ENCODE results near the gene FCHSD2.

Gene FCHSD2

DNA sequence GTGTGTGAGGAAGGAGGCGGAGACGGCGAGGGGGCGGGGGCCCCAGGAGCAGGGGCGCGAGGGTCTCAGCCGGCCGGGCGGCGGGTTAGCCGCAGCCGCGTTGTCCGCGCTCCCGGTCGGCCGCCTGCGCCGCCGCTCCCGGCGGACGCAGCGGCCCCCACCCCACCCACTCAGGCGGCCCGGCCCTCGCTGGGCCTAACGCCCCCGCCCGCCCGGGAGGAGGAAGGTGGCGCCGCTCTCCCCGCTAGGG, at the start of gene FCHSD2:
Gene FCHSD2 (minus strand): TSS at position 191 of the 250 bp plus-strand sequence. CDS start 441 bp downstream, outside the sequence.
- FAIRE-seq (no peak), DNase-seq (ENCODE audit: insufficient read length, low spot score) (no peak)

DNA sequence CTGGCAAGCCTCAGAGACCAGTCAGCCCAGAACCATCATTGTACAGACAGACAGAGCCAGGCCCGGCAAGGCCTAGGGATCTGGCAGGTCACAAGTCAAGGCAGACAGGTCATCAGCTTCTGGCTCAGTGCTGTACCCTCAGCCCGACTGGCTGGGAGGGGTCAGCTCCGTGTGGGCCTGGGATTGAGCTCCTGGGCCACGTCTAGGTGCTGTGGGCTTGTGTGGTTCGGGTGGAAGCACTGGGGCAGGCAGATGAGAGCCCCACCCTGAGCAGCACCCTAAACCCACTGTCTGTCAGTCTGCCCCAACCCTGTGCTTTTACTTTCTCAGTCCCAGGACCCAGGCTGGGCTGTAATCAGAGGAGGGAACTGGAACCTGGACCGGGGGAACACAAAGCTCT, 49.0 kb upstream of the FCHSD2 start:
- DNase-seq (ENCODE audit: insufficient read length, low spot score) (no peak), FAIRE-seq (no peak)

DNA sequence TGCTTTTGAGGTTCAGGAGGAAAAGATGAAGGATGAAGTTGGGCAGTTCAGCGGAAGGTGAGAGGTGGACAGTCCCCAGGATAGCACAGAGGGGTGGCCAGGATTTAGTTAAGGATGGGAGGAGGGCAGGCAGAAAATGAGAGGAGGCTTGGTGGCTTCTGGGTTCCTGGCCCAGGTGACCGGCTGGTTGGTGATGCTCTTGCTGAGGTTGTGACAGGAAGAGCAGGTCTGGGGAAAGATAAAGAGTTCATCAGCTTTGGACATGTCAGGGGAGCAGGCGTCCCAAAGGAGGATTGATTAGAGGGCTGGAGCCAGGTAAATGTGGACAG, 48.4 kb upstream of the FCHSD2 start:
- no peak for DNase-seq (ENCODE audit: insufficient read length, low spot score)

DNA sequence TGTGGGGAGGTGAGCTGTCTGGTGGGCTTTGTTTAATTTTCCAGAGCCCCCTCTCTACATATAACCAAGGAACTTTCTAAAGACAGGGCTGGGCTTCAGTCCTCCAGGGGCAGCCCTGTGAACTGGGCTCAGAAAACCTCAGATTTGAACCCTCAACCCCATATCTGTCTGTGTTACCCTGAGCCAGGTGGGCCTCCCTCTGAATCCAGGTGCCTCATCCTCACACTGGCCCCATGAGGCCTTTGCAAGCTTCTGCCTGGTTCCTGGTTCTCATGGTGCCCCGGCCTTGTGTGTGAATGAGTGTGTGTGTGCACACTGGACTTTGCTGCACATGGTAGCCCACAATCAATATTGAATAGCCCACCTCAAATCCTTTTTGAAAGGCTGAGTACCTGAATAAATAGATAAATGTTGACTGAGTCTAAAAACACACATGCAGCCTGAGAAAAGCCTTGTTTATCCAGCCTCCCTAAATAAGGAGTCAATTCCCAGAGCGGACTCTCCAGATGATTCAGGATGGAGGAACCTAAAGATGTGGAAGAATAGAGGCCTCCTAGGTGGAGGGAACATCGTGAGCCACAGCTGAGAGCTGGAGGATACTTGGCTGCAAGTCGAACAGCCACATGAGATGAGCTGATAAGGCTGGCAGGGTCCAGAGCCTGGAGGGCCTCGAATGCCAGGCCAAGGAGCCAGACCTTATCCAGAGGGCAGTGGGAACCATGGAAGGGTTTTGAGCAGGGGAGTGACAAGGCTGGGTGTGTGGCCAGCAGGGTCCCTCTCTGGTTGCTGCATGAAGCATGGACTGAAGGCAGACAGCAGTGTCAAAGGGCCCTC, 47.8 kb upstream of the FCHSD2 start:
- no peak for FAIRE-seq
- DNase-seq (ENCODE audit: insufficient read length, low spot score): no peak

More for the DNA sequence above, 48.4 kb upstream of the FCHSD2 start:
- FAIRE-seq: no peak

DNA sequence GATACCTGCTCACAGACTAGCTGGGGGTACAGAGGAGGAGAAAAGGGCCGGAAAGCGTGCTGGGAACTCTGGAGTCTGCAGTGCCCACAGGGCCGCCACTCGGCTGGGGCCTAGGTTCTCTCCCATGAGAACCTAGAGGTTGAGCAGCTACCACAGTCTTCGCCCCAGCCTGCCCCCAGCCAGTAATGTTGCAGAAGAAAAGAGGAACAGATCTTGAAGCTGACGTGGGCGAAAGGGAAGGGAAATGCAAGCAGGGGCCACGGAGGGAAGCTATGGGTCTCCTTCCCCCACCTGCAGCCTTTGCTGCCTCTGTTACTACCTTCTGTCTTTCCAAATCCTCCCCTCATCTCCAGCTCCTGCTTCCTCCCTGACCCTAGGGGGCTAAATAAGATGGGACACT, 47.2 kb upstream of the FCHSD2 start:
- no peak for DNase-seq (ENCODE audit: insufficient read length, low spot score)
- FAIRE-seq: peak; percentile 66

DNA sequence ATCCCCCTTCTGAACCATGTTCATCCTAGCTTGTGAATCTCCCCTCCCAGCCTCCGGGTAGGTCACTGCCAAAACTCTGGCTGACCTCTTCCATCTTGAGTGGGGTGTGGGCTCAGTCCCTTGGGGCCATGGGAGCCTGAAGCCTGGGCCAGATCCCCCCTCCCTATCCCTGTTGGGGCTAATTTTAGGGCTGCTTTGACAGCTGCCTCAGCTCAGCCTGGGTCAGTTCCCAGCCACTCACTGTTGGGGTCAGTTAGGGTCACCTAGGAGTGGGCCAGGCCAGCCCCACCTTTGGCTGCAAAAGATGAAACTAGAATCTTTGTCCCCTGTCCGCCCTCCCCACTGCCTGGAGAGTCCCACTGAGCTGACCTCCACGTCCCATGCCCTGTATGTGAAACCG, 46.2 kb upstream of the FCHSD2 start:
- no peak for FAIRE-seq
- DNase-seq (ENCODE audit: insufficient read length, low spot score): no peak

DNA sequence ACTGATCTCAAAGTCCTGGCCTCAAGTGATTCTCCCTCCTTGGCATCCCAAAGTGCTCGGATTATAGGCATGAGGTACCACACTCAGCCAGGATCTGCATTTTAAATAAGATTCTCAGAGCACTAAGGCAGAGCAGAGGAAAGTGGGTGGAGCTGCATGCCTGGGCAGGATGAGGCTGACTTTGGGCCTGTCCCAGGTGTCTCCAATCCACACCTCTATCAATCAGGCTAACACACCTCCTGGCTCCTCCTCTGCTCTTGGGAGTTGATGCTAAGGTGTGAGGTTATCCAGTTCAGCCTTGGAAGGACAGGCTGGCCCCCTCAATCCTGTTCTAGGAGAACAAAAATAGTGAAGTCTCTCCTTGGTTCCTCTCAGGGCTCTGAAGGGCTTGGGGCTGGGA, 45.7 kb upstream of the FCHSD2 start:
- DNase-seq (ENCODE audit: insufficient read length, low spot score) (no peak), FAIRE-seq (no peak)

DNA sequence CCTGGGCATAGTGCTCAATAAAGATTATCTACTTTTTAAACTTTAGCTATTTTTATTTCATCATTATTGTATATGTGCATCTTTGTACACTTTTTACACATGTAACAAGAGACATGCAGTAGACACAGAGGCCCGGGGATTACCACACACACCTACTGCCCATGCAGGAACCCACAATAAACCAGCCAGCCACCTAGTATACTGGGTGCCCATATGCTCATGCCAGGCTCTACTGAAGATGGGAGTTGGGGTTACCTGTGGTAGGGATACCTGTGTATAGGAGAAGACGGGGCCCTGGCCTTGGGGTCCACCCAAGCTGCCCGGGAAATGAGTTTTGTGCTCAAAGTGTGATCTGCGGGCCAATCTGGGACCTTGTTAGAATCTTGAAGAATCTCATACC, 44.8 kb upstream of the FCHSD2 start:
- DNase-seq (ENCODE audit: insufficient read length, low spot score): no peak
- FAIRE-seq: no peak

DNA sequence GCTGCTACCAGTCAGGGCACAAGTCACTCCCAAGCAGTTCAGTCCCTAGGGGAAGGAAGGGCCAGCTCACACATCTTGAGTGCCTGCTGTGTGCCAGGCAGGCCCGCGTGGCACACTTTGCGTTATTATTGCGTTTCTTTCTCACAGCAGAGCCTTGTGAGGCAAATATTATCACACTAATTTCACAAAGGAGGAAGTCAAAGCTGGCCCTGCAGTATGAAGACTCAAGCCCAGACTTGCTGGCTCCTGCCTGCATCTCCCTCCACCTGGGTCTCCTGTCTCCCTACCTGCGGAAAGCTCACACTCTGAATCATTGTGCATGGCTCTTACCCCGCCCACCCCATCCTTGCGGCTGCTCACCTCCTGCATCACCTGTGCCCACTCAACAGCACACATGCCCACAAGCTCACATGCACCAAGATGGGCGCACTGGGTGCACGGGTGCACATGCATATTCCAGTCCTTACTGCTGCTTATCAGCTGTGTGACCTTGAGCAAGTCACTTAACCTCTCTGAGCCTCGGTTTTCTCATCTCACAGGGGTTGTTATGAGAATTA, 44.3 kb upstream of the FCHSD2 start:
- DNase-seq (ENCODE audit: insufficient read length, low spot score): no peak
- FAIRE-seq: no peak

DNA sequence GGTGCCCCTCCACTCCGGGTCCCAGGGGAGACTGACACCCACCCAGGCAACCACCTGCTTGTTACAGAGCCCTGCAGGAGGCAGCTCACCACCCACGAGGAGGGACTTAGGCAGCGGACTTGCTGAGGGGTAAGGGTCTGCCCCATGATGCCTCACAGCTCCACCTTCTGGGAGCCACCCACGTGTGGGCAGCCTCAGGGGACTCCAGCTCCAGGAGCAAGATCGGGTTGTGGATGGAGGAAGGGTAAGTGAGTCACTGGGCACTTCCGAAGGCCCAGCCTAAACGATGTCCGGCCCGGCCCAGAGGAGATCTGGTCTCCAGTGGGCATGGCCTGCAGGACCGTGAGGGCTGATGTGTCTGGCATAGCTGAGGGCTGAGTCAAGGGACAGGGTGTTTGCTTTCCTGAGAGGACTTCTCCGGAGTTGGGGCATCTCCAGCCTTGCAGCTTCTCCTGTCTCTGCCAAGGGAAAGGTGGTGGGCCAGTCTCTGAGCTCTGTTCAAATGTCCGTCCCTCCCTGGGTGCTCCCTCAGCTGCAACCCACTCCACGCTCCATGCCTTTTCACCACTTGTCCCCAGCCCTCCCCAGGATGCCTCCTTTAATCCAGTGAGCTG, 43.7 kb upstream of the FCHSD2 start:
- DNase-seq (ENCODE audit: insufficient read length, low spot score) (no peak), FAIRE-seq (no peak)

DNA sequence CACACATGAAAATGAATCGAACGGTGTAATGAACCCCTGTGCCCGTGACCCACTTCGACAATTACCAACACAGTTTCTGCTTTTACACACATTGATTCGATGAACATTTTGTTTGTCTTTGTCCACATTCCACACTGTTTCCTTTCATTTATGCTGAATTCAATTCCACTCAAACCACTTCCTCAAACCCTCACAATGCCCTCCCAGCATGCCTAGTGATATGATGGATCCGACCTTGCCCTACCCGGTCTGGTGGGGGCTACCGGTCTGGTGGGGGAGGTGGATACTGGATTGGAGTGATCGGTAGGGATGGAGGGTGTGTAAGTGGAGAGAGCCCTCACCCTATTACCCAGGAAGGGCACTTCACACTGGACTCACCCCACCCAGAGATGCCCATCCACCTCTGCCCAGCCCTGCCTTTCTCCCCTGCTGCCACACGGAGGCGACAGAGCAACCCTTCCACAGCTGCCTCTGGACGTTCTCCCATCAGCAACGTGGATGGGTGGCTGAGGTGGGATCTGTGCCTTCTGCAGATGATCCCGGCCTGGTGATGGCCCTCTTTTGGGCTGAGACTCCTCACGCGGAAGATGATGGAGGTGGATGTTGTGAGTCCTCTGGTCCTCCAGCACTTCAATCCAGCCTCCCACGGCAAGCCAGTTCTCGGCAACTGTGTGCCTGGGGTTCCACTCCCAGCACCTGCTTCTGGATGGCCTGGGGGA, 43.0 kb upstream of the FCHSD2 start:
- DNase-seq (ENCODE audit: insufficient read length, low spot score) (peak; percentile 51), FAIRE-seq (peak; percentile 92)

DNA sequence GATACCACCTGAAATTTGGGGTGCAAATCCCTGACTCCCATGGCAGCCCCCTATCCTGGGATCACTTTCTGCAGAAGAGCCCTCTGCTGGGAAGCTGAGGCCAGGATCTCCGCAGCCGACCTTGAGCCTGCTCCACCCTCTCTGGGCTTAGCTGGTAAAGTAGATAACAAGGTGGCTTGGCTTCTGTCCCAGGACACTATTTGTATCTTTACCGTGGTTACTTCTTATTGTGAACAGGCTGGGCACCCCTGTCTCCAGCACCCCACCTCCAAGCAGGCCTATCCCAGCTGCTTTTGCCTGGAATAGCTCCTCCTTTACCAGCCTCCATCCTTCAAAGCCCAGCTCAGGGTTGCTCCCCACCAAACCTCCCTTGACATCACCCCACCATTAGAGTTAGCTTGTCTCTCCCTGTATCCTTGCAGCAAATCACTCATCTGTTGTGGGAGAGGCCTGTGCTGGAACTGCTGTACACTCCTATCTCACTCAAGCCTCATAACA, 40.8 kb upstream of the FCHSD2 start:
- DNase-seq (ENCODE audit: insufficient read length, low spot score): no peak
- FAIRE-seq: no peak

DNA sequence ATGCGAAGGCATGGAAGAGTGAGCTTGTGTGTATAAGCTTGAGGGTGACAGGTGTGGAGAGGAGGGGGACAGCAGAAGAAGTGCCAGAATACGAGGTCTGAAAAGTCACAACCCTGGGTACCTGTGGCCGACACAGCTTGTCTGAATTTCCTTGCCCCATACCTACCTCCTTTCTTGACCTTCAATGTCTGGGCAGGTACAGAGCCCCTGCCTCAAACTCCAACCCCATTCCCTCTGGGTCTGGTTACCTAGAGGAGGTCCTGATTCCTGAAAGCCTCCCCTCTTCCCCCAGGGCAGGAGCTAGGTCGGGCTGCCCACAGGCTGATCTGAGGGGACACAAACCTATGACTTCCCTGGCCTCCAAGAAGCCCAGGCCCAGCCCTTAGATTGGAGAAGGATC, 36.6 kb upstream of the FCHSD2 start:
- no peak for FAIRE-seq

DNA sequence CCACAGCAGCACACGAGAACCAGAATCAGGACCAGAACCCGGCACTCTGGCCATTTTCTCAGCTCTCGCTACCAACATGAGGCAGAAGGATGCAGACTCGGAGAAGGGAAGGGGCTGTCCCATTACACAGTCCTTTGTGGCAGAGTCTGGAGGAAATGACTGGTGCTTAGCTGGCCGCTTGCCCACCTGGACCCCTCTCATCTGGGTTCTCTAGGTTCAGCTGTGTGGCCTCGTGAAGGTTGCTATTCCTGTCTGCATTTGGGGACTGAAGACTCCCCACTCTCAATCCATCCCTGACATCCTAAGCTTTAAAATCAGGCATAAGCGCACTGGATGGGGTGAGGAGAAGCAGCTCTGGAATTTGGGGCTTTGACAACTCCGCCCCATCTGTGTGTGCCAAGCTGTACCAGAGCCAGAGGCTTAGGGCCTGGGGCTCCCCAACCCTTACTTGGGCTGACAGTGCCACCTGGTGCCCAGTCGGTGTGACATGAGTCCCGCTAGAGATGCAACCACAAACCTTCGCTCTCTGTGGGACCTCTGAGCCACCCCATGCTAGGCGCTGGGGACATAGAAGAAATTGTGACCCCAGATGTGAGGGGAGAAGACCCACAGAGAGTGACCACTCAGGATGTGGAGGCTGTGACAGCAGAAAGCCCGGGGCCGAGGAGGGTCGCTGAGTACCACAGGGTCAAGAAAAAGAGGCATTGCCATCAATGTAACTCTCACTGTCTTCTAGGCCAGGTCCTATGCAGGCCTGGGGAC, 35.8 kb upstream of the FCHSD2 start:
- peak; percentile 81 for DNase-seq (ENCODE audit: insufficient read length, low spot score)
- peak; percentile 91 for FAIRE-seq

More for the DNA sequence above, 36.6 kb upstream of the FCHSD2 start:
- DNase-seq (ENCODE audit: insufficient read length, low spot score): no peak

DNA sequence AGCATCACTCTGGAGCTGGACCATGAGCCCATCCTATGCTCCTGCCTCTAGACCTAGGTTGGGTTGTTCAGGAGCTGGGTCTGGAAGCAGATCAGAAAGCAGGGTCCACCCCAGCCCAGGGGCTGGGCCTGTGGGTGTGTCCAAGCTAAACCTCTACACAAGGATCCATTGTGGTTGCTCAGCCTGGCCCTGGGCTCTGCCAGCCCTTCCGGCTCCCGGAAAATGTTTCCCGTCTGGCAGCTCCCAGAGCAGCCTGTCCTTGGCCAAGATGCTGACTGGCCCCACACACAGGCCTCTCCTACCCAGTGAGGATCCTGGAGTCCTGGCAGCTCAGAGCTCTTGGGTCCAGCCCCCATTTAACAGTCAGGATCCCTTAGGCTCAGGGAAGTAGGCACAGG, 35.3 kb upstream of the FCHSD2 start:
- DNase-seq (ENCODE audit: insufficient read length, low spot score) (no peak), FAIRE-seq (no peak)

DNA sequence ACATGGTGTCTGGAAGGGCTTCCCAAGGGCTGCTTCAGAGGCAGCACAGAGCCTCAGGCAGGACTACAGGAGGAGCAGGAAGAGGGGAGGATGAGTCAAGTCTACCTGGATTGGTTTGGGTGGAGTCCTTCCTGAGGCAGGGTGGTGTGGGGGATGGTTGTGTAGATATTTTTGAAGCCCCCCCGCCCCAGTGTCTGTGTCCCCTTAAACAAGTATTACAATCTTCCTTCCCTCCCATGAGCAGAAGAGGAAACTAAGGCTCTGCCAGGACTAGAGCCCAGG, 34.7 kb upstream of the FCHSD2 start:
- DNase-seq (ENCODE audit: insufficient read length, low spot score) (no peak), FAIRE-seq (no peak)

DNA sequence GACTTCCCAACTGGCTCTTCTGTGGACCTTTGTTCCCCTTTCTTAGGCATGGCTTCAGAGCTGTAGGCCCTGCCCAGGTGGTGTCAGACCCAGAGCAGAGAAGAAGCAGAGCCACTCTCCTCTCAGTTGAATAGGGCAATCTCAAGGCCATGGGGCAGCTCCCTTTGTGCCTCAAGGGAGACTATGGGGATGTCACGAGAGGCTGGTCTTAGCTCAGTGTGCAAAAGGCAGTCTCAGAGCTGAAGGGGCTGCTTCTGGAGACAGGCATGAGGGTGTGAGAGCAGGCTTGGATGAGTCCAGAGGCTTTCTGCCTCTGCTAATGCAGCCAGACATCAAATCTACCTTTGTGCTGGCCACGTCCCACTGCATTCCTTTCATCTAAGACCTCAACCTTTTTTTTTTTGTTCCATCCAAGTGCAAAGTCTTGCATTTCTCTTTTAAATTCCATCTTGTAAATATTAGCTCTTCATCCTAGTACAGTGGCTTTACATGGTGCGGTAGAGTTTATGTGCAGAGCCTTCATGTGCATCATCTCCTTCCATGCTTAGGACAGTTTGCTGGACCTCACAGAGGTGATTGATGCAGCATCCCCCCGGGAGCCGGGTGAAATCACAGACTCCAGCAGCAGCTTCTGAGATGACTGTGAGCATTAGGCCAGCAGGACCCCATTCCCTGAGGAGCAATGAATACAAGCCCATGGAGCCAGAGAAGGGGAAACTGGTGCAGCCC, 34.2 kb upstream of the FCHSD2 start:
- FAIRE-seq (peak; percentile 37), DNase-seq (ENCODE audit: insufficient read length, low spot score) (no peak)

DNA sequence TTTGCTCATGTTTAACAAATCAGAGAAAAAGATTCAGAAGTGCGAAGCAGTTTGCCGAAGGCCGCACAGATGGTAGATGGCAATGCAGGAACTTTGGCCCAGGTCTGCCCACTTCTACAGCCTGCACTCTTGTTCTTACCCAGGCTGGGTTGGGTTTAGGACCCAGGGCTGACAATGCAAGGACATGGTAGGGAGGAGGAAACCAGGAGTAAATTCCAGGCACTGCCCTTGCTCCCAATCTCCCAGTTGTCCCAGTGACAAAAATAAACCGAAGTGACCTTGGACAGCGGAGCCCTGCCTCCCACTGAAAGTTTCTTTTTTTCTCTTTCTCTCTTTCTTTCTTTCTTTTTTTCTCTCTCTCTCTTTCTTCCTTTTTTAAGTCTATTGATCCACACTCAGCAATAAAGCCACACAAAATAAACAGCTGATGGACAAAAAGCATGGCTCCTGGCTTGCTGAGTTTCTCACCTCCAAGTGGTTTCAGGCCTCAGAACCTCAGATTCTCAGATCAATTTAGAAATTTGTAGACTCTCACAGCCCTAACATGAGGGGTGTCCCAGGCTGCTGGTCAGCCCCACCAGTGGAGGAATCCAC, 33.5 kb upstream of the FCHSD2 start:
- DNase-seq (ENCODE audit: insufficient read length, low spot score): no peak
- FAIRE-seq: peak; percentile 33

DNA sequence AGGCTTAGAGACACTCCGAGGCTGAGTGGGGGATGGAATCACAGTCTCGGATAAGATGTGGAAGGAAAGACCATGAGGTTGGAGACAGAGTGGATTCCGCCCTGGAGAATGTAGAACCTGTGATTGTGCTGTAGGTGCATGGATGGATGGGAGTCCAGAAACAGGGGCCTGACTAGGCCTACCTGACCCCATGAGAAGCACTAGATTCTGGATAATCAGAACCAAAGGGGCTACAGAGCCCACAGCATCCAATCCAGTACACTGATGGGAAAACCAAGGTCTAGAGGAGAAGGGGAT, 32.3 kb upstream of the FCHSD2 start:
- no peak for FAIRE-seq
- DNase-seq (ENCODE audit: insufficient read length, low spot score): no peak

DNA sequence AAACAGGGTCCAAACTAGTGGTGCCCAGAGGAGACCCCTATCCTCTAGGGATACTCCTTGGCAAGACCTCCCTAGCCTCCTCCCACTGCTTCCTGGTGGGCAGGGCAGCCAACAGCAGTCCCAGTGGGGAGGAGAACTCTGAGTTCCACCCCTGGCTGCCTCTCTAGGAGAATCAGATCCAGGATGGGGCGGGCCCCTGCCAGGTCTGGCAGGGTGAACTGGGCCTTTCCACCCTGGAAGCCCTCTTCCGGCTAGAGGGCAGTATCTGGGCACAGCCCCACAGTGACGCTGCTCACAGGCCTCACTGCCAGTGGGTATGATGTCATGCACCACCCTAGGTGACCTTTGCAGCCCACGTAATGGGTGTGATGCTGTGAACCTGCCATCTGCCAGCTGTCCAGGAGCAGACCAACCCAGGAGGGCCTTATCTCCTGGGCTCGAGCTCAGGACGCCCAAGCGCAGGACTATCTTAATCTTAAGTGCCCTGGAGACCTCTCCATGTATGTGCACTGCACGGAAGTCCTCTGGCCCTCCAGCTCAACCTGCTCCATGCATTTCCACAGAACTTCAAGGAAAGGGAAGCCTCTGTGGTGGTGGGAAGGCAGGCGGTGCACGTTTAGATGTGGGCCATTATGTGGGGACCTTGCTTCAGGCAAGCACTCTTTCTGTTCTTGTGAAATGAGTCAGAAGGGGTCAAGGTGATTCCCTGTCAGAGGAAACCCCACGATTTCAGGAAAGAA, 31.8 kb upstream of the FCHSD2 start:
- no peak for DNase-seq (ENCODE audit: insufficient read length, low spot score)
- FAIRE-seq: no peak
